ENCODE data around the gene PHLDB1.

The PHLDB1 gene

GRCh38 chr11:118640332-118641154 lies 33.1 kb downstream of the PHLDB1 start:
- DNase-seq, result no peak

DNA sequence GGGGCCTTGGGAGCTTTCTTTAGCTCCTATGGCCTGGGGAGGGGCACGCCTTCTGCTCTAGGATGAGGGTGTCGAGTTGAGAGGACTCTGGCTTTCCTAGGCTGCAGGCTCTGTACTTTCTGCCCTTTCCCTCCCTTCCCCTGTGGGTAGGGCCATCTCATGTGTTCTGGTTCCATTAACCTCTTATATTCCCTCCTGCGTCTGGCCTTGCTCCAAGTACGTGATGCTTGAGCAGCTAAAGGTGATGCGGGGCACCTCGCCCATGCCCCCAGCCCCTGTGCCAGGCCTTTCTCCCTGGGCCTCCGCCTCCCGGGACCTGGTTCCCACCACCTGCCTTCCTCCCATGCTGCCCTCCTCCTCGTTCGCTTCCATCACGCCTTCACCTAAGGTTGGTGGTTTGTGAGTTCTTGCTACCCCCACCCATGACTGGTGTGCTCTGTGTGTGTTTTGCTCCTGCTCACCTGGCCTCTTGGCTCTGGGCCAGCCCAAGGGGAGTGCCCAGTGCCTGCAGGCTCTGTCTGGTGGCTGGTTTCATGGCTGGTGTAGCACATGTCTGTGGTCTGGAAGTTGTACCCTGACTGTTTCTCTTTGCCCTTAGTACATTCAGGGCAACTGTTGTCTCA lies 34.1 kb downstream of the PHLDB1 start:
- DNase-seq, result no peak

DNA sequence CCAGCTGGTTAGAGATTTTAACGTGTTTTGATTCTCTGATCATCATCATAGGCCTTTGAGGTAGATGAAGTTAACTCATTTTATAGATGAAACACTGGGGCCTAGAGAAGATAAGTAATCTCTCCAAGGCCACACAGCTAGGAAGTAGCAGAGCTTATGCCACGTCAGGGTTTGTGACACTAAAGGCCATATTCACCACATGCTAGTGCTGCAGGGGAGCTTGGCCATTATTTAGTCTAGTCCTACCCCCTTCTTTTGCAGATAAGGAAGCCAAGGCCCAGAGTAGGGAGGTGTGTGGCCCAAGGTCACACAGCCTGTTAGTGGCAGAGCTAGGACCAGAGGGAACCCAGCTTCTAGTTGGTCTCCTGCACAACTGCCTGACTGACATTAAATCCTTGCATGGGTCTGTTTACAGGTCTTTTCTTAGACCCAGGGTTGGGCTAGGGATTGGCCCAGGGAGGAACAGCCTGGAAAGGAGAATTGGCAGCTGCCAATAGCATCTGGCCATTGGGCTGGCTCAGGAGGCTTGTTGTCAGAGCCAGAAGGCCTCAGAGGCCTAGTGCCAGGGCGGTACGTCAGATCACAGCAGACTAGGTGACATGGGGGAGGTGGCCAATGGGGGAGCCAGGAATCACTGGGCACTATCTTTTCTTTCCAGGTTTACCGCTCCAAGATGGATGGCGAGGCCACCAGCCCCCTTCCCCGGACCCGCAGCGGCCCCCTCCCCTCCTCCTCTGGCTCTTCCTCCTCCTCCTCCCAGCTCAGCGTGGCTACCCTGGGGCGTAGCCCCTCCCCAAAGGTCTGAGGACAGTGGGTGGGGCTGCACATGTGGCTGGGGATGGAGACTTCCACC lies 36.0 kb downstream of the PHLDB1 start:
- DNase-seq, result no peak

DNA sequence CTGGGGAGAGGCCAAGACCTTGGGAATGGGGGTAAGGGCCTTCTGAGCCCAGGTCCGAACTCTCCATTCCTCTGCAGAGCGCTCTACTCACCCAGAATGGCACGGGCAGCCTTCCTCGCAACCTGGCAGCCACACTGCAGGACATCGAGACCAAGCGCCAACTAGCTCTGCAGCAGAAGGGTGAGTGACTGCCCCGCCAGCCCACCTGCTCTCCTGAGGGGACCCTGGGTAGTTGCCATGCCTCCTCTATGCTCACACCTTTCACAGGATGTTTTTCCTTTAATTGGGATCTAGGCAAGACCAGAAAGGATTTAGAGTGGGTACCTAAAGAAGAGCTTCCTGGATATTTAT lies 36.6 kb downstream of the PHLDB1 start:
- no peak for DNase-seq

- no peak for DNase-seq
Measured at GRCh38 chr11:118644496-118644895, 37.1 kb downstream of the PHLDB1 start.

DNA sequence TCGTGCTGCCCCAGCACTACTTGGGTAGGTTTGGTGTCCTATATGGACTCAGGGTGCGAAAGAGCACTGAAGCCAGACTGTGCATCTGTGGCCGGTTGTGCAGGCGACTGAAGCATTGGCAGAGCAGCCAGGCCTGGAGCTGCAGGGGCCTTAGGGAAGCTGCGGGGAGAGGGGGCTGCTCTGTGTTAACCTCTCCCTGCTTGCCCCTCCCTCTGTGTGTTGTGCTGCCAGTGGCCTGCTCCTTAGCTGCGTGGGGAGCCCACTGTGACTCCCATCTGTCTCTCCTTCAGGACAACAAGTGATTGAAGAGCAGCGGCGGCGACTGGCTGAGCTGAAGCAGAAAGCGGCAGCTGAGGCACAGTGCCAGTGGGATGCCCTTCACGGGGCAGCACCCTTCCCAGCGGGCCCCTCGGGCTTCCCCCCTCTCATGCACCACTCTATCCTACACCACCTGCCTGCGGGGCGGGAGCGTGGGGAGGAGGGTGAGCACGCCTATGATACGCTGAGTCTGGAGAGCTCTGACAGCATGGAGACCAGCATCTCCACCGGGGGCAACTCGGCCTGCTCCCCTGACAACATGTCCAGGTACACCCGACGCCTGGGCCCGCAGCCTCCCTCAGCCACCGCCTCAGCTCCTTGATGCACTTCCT lies 37.8 kb downstream of the PHLDB1 start:
- no peak for DNase-seq

GRCh38 chr11:118646393-118646792 lies 39.0 kb downstream of the PHLDB1 start:
- no peak for DNase-seq

- DNase-seq, result no peak
Measured at GRCh38 chr11:118648291-118648690, 40.9 kb downstream of the PHLDB1 start.

GRCh38 chr11:118649941-118650340 lies 42.5 kb downstream of the PHLDB1 start:
- DNase-seq, result no peak

DNA sequence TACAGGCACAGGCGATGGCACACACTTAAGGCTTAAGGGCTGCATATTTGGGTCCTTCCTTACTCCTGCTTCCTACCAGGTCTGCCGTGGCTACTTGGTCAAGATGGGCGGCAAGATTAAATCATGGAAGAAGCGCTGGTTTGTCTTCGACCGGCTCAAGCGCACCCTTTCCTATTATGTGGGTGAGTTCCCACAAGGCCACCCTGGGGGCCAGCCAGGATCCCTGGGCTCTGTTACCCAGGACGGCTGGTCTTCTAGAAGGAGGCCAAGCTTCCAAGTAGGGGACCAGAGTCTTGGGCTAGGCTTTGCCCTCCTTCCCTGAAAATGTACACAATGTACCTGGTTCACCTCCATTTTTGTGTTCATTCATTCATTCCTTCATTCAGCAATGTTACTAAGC lies 43.0 kb downstream of the PHLDB1 start:
- DNase-seq, result no peak

DNA sequence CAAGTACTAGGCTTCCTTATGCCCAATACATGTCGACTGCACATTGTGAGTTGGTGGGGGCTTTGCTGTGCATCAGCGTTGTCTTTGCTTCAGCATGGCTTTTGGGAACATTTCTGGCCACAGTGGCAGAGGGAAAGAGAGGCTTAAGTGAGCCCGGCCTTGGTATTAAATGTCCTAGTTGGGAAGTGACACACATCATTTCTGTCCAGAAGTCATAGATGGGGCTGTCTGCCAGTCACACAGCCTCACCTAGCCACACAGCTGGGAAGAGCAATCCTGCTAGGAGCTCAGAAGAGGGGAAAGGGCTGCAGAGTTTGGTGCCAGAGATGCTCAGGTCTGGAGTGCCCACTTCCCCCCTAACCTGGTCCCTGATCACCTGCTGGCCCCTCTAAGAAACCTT lies 44.4 kb downstream of the PHLDB1 start:
- no peak for DNase-seq

DNA sequence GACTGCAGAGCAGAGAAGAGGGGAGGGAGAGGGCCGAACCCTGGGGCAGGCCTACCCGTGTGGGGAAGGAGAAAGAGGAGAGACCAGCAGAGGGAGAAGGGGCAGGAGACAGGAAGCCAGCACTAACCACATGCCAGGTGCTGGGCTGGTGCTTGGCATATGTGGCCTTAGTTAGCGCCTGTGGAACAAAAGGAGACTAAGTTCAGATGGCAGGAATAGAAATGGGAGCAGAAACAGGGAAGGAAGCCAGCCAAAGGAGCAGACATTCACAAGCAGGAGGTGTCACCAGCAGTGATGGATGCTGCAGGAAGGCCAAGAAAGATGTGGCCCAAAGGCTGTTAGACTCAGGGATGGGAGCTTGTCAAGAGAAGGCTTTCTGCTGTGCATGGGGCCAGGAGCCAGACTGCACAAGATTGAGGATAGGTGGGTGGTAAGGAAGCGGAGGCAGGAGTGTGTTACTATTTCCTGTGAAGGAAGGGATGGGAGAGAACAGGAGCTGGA lies 45.3 kb downstream of the PHLDB1 start:
- no peak for DNase-seq

DNA sequence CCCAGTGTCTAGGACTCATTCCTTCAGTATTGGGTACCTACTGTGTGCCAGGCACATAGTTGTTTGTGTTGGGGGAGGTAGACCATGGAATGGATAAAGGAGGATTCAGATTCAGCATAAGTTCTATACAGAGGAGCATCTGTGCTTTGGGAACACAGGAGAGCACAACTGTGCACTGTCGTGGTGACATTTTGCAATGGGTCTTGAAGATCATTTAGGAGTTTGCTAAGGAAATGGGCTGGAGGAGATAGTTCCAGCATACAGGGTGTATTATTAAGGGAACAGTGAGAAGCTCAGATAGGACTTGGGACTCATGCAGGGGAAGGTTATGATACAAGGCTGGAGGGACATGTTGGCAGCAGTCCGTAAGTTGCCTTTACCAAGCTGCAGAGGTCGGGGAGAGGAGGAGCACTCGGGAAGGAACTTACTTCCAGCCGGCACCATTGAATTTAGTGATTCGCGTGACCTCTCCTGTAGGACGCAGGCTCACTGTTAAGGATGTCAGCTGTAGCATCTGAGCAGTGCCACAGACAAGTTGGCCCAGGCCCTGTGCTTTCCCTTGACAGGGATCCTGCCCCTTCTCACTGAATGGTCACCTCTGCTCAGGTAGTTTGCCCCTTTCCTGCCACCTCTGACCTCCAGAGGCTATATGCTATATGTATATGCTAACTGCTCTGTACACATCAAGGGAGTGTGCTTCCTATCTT lies 46.4 kb downstream of the PHLDB1 start:
- no peak for DNase-seq

- DNase-seq, result no peak
Measured at GRCh38 chr11:118655486-118656190, 48.2 kb downstream of the PHLDB1 start.

GRCh38 chr11:118656563-118657165 lies 49.2 kb downstream of the PHLDB1 start:
- DNase-seq, result no peak

- no peak for DNase-seq
Measured at GRCh38 chr11:118657238-118657637, 49.8 kb downstream of the PHLDB1 start.

- DNase-seq, result no peak
Measured at GRCh38 chr11:118657709-118658428, 50.5 kb downstream of the PHLDB1 start.

DNA sequence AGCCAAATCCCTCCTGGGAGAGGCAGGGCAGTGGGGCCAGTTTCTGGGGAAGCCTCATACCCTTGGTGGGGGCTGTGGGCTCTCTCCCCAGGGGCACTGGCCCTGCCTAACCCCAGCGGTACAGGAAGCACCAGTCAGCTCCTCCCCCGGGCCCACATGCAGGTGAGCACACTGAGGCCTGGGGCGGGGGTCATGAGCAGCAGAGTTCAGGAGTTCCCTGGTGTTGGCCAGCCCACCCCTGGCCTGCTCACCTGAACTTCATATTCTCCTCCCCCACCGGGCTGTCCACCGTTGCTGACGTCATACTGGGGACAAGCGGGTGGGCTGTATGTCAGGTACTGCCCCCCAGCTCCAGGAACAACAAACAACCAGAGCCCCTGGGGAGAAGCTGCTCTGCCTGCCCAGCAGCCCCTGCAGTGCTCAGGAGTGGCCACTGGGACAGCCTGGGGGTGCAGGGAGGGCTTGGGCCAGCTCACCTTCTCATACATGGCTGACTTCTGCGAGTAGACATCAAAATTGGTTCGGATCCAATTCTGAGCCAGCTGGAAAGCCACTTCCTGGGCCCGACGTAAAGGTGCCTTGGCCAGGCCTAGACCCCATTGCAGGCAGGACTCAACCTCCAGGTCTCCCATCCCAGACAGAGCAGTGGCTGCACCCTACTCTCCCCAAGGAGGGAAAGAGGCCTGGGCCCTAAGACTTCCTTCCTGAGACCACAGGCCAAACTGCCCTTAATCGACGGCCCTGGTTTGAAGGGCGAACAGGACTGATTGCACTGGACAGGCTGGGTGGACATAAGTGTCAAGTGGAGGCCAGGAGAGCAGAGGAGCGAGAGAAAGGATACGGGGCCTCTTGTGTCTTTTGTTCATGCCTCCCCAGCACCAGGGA lies 51.3 kb downstream of the PHLDB1 start:
- no peak for DNase-seq

- peak; percentile 86 for DNase-seq
Measured at GRCh38 chr11:118659314-118659952, 52.0 kb downstream of the PHLDB1 start.

Data from activated CD4-positive, alpha-beta T cell treated with anti-CD3 and anti-CD28 coated beads, Interleukin-2, amount 50 U/mL, for 16 hours (primary cell).